Astrocyte of the cerebellum (primary cell): ENCODE measurements around the gene RCOR1.

ENCODE experiments used
- DNase-seq: peaks from one replicate; pipeline ENCODE4 v3.0.0-alpha.2; 2011; ENCODE audit warnings: low read depth
- H3K4me3 ChIP-seq: 2 replicates; pipeline ENCODE4 v1.5.1; 2011; ENCODE audit warnings: mild to moderate bottlenecking, low read depth, low read length, moderate library complexity
- CTCF ChIP-seq: IDR thresholded peaks from 2 replicates; pipeline ENCODE4 v1.5.1; 2012; ENCODE audit warnings: low read length, low read depth, moderate library complexity, mild to moderate bottlenecking; ENCODE audit errors: missing control alignments
- in situ Hi-C: cut with HindIII; loops from 2 replicates; pipeline ENCODE4 v1.10.0; 2017; ENCODE audit warnings: low sequenced_read_pairs

Gene RCOR1

GRCh38 chr14:102661614-102662013 lies 69.2 kb downstream of the RCOR1 start:
- H3K4me3 ChIP-seq: no peak overlapping the region
- TF ChIP-seq CTCF: no peak
- in situ Hi-C loops: no loop called here
- no peak for DNase-seq

GRCh38 chr14:102662636-102663430 lies 70.4 kb downstream of the RCOR1 start:
- no peak for TF ChIP-seq CTCF
- H3K4me3 ChIP-seq: no peak overlapping the region
- in situ Hi-C loops: no loop called here
- DNase-seq: no peak

GRCh38 chr14:102663440-102663839 lies 71.0 kb downstream of the RCOR1 start:
- in situ Hi-C loops: no loop called here
- no peak overlapping the region for H3K4me3 ChIP-seq
- no peak for DNase-seq
- no peak for TF ChIP-seq CTCF

GRCh38 chr14:102665621-102666020 lies 73.2 kb downstream of the RCOR1 start:
- no peak for TF ChIP-seq CTCF
- no peak for DNase-seq
- H3K4me3 ChIP-seq: no peak overlapping the region
- in situ Hi-C loops: no loop called here

GRCh38 chr14:102666635-102667034 lies 74.2 kb downstream of the RCOR1 start:
- TF ChIP-seq CTCF: no peak
- in situ Hi-C loops: no loop called here

GRCh38 chr14:102667703-102668102 lies 75.3 kb downstream of the RCOR1 start:
- H3K4me3 ChIP-seq: no peak overlapping the region
- TF ChIP-seq CTCF: no peak
- DNase-seq: no peak
- in situ Hi-C loops: no loop called here

More at GRCh38 chr14:102666635-102667034, 74.2 kb downstream of the RCOR1 start:
- DNase-seq: no peak
- H3K4me3 ChIP-seq: no peak overlapping the region
